Measurements from ENCODE around the gene THBD.

THBD gene

DNA sequence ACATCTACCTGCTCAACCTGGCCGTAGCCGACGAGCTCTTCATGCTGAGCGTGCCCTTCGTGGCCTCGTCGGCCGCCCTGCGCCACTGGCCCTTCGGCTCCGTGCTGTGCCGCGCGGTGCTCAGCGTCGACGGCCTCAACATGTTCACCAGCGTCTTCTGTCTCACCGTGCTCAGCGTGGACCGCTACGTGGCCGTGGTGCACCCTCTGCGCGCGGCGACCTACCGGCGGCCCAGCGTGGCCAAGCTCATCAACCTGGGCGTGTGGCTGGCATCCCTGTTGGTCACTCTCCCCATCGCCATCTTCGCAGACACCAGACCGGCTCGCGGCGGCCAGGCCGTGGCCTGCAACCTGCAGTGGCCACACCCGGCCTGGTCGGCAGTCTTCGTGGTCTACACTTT lies 13.7 kb downstream of the THBD start:
- Histone ChIP-seq H3K9me3 (ENCODE audit: control insufficient read depth, low read length) (no peaks in the 10 kb centered on the region), H3K4me2 (ENCODE audit: low read length) (no peak overlapping the region), H3K4me1 (no peaks in the 10 kb centered on the region), H3K36me3 (ENCODE audit: control insufficient read depth, insufficient read depth, low read length) (no peaks in the 10 kb centered on the region), H3K27ac (no peak overlapping the region), H3K27me3 (ENCODE audit: control insufficient read depth, insufficient read depth, low read length) (no peaks in the 10 kb centered on the region), H3K4me3 (ENCODE audit: low read depth, low read length) (no peak overlapping the region), H3K79me2 (no peaks in the 10 kb centered on the region), H2AFZ (no peak overlapping the region), H3K9ac (no peak overlapping the region)
- TF ChIP-seq, protein P1, sequence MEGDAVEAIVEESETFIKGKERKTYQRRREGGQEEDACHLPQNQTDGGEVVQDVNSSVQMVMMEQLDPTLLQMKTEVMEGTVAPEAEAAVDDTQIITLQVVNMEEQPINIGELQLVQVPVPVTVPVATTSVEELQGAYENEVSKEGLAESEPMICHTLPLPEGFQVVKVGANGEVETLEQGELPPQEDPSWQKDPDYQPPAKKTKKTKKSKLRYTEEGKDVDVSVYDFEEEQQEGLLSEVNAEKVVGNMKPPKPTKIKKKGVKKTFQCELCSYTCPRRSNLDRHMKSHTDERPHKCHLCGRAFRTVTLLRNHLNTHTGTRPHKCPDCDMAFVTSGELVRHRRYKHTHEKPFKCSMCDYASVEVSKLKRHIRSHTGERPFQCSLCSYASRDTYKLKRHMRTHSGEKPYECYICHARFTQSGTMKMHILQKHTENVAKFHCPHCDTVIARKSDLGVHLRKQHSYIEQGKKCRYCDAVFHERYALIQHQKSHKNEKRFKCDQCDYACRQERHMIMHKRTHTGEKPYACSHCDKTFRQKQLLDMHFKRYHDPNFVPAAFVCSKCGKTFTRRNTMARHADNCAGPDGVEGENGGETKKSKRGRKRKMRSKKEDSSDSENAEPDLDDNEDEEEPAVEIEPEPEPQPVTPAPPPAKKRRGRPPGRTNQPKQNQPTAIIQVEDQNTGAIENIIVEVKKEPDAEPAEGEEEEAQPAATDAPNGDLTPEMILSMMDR (IDR thresholded peaks at IDR 0.05) = no peak

GRCh38 chr20:23034721-23035671 lies 14.5 kb downstream of the THBD start, which contains the start of gene SSTR4:
SSTR4 (plus strand) TSS chr20:23035312; CDS start chr20:23035484, 172 bp downstream.
- Histone ChIP-seq H3K4me3 (ENCODE audit: low read depth, low read length) (no peak within 1 kb of the TSS), H2AFZ (no peak within 1 kb of the TSS), H3K9me3 (ENCODE audit: control insufficient read depth, low read length) (no peaks in the 10 kb centered on the region), H3K79me2 (no peaks in the 10 kb centered on the region), H3K9ac (no peak within 1 kb of the TSS), H3K4me1 (no peaks in the 10 kb centered on the region), H3K4me2 (ENCODE audit: low read length) (no peak within 1 kb of the TSS), H3K27me3 (ENCODE audit: control insufficient read depth, insufficient read depth, low read length) (no peaks in the 10 kb centered on the region), H3K36me3 (ENCODE audit: control insufficient read depth, insufficient read depth, low read length) (no peaks in the 10 kb centered on the region), H3K27ac (no peak within 1 kb of the TSS)
- TF ChIP-seq, protein P1 (IDR thresholded peaks at IDR 0.05) = no peak

DNA sequence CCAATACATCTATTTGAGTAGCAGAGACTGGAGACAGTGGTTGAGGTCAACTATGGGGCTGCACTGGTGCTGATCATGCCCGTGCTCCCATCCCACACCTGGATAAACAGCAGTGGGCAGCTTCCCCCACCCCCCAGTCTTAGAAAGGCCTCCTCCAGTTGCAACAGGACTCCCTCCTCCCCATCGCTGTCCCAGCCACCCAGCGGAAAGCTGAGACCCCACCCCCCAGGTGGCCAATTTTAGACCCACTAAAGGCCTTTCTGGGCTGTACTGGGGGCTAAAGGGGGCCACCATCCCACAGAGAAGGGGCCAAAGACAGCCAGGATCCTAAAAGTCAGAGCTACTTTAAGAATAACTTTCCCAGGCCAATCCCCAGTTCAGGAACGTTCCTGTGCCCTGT lies 15.6 kb downstream of the THBD start:
- H3K4me2 ChIP-seq (ENCODE audit: low read length) = no peak overlapping the region
- H3K79me2 ChIP-seq = no peaks in the 10 kb centered on the region
- TF ChIP-seq, protein P1 (IDR thresholded peaks at IDR 0.05) = no peak
- no peak overlapping the region for H2AFZ ChIP-seq
- H3K36me3 ChIP-seq (ENCODE audit: control insufficient read depth, insufficient read depth, low read length) = no peaks in the 10 kb centered on the region
- H3K9ac ChIP-seq = no peak overlapping the region
- H3K4me1 ChIP-seq = no peaks in the 10 kb centered on the region
- H3K9me3 ChIP-seq (ENCODE audit: control insufficient read depth, low read length) = no peaks in the 10 kb centered on the region
- H3K27me3 ChIP-seq (ENCODE audit: control insufficient read depth, insufficient read depth, low read length) = no peaks in the 10 kb centered on the region
- H3K4me3 ChIP-seq (ENCODE audit: low read depth, low read length) = no peak overlapping the region
- no peak overlapping the region for H3K27ac ChIP-seq

GRCh38 chr20:23032750-23033078 lies 16.8 kb downstream of the THBD start:
- TF ChIP-seq, protein P1 (IDR thresholded peaks at IDR 0.05) = no peak
- Histone ChIP-seq H3K4me1 (no peaks in the 10 kb centered on the region), H3K9ac (no peak overlapping the region), H3K4me2 (ENCODE audit: low read length) (no peak overlapping the region), H3K79me2 (no peaks in the 10 kb centered on the region), H3K27me3 (ENCODE audit: control insufficient read depth, insufficient read depth, low read length) (no peaks in the 10 kb centered on the region), H3K36me3 (ENCODE audit: control insufficient read depth, insufficient read depth, low read length) (no peaks in the 10 kb centered on the region), H3K4me3 (ENCODE audit: low read depth, low read length) (no peak overlapping the region), H2AFZ (no peak overlapping the region), H3K9me3 (ENCODE audit: control insufficient read depth, low read length) (no peaks in the 10 kb centered on the region), H3K27ac (no peak overlapping the region)

Data from parathyroid adenoma (tissue), 2 donors.